OCI-LY1 (cell line): ENCODE data around the gene NSUN6.

ENCODE experiments used
- H2AFZ ChIP-seq: fragments of 200-600 bp; sonication (generic), shearing (Covaris generic); 2 replicates; pipeline ENCODE4 v1.6.0; 2014; ENCODE audit warnings: antibody characterized with exemption, mild to moderate bottlenecking, low read length
- H3F3A ChIP-seq: fragments of 200-600 bp; sonication (generic), shearing (Covaris generic); 2 replicates; pipeline ENCODE4 v1.6.0; 2014; ENCODE audit warnings: mild to moderate bottlenecking, antibody characterized with exemption, low read length, moderate library complexity; ENCODE audit not compliant: insufficient read depth
- H3K27ac ChIP-seq: fragments of 200-600 bp; sonication (generic); 2 replicates; pipeline ENCODE4 v1.5.1; 2014; ENCODE audit warnings: low read length, mixed run types, mild to moderate bottlenecking, low read depth; ENCODE audit not compliant: poor library complexity, severe bottlenecking
- H3K27me3 ChIP-seq: fragments of 200-600 bp; sonication (generic); 2 replicates; pipeline ENCODE4 v1.6.0; 2014; ENCODE audit warnings: antibody characterized with exemption, mild to moderate bottlenecking, low read length, moderate library complexity; ENCODE audit not compliant: insufficient read depth
- H3K36me3 ChIP-seq: fragments of 200-600 bp; sonication (generic); 2 replicates; pipeline ENCODE4 v1.6.1; 2014; ENCODE audit warnings: mild to moderate bottlenecking, antibody characterized with exemption, low read length, moderate library complexity, mixed read lengths; ENCODE audit not compliant: insufficient read depth
- H3K4me1 ChIP-seq: fragments of 200-600 bp; sonication (generic); 2 replicates; pipeline ENCODE4 v1.5.1; 2014; ENCODE audit warnings: mild to moderate bottlenecking, low read length, moderate library complexity; ENCODE audit not compliant: insufficient read depth, severe bottlenecking
- H3K4me2 ChIP-seq: fragments of 200-600 bp; sonication (generic), shearing (Covaris generic); 2 replicates; pipeline ENCODE4 v1.6.1; 2014; ENCODE audit warnings: low read length
- H3K4me3 ChIP-seq: fragments of 200-600 bp; sonication (generic); 2 replicates; pipeline ENCODE4 v1.5.1; 2014; ENCODE audit warnings: low read length, low read depth, mild to moderate bottlenecking, mixed read lengths; ENCODE audit not compliant: poor library complexity, severe bottlenecking
- H3K79me2 ChIP-seq: fragments of 200-600 bp; shearing (Covaris generic); 2 replicates; pipeline ENCODE4 v1.6.1; 2016; ENCODE audit warnings: mixed run types, low read length, mixed read lengths; ENCODE audit not compliant: insufficient read depth
- H3K9ac ChIP-seq: fragments of 200-600 bp; sonication (generic), shearing (Covaris generic); 2 replicates; pipeline ENCODE4 v1.6.1; 2014; ENCODE audit warnings: mild to moderate bottlenecking, low read length, mixed read lengths
- H3K9me2 ChIP-seq: fragments of 200-600 bp; sonication (generic), shearing (Covaris generic); 2 replicates; pipeline ENCODE4 v1.6.1; 2014; ENCODE audit warnings: low read depth, mild to moderate bottlenecking, low read length, mixed read lengths
- H3K9me3 ChIP-seq: fragments of 200-600 bp; shearing (Covaris generic); 2 replicates; pipeline ENCODE4 v1.6.1; 2014; ENCODE audit warnings: low read length, mixed read lengths
- H4K20me1 ChIP-seq: fragments of 200-600 bp; sonication (generic), shearing (Covaris generic); 2 replicates; pipeline ENCODE4 v1.6.0; 2016; ENCODE audit warnings: mild to moderate bottlenecking, low read length; ENCODE audit not compliant: insufficient read depth
- CTCF ChIP-seq: fragments of 200-600 bp; sonication (generic), shearing (Covaris generic); IDR thresholded peaks from 2 replicates; pipeline ENCODE4 v1.5.1; 2017; ENCODE audit warnings: mild to moderate bottlenecking, antibody characterized with exemption, low read length, moderate library complexity, mixed read lengths
- EZH2 ChIP-seq: fragments of 200-600 bp; sonication (generic), shearing (Covaris generic); IDR thresholded peaks from 2 replicates; pipeline ENCODE4 v1.8.0; 2017; ENCODE audit warnings: borderline replicate concordance, mixed run types, mild to moderate bottlenecking, antibody characterized with exemption, low read length, moderate library complexity, mixed read lengths

Gene NSUN6

GRCh38 chr10:18683427-18683826, 32.0 kb upstream of the NSUN6 start:
- Histone ChIP-seq H4K20me1 (no peaks in the 10 kb centered on the region), H3K27me3 (0 out of 2 replicates have a peak, but pooled peaks cover 5% of the 10 kb centered on the region)

GRCh38 chr10:18681971-18682411, 30.6 kb upstream of the NSUN6 start:
- Histone ChIP-seq H3K36me3 (no peaks in the 10 kb centered on the region; the same call in 1 of the 2 replicates), H3K4me3 (no peak overlapping the region), H3K9me3 (no peaks in the 10 kb centered on the region), H3K4me1 (no peaks in the 10 kb centered on the region), H3K4me2 (no peak overlapping the region), H3K9me2 (no peaks in the 10 kb centered on the region), H3F3A (no peaks in the 10 kb centered on the region), H3K79me2 (no peaks in the 10 kb centered on the region), H3K27me3 (0 out of 2 replicates have a peak, but pooled peaks cover 5% of the 10 kb centered on the region), H3K27ac (no peak overlapping the region), H4K20me1 (no peaks in the 10 kb centered on the region), H3K9ac (no peak overlapping the region), H2AFZ (no peak overlapping the region)
- TF ChIP-seq CTCF (no peak), EZH2 (no peak)

More at GRCh38 chr10:18683427-18683826, 32.0 kb upstream of the NSUN6 start:
- H3F3A ChIP-seq: no peaks in the 10 kb centered on the region
- no peaks in the 10 kb centered on the region for H3K36me3 ChIP-seq
- no peak overlapping the region for H3K9ac ChIP-seq
- no peaks in the 10 kb centered on the region for H3K9me3 ChIP-seq
- no peaks in the 10 kb centered on the region for H3K9me2 ChIP-seq
- H3K27ac ChIP-seq: no peak overlapping the region
- H3K79me2 ChIP-seq: no peaks in the 10 kb centered on the region
- H3K4me1 ChIP-seq: no peaks in the 10 kb centered on the region
- TF ChIP-seq CTCF (no peak), EZH2 (no peak)
- no peak overlapping the region for H2AFZ ChIP-seq
- H3K4me2 ChIP-seq: no peak overlapping the region
- no peak overlapping the region for H3K4me3 ChIP-seq

DNA sequence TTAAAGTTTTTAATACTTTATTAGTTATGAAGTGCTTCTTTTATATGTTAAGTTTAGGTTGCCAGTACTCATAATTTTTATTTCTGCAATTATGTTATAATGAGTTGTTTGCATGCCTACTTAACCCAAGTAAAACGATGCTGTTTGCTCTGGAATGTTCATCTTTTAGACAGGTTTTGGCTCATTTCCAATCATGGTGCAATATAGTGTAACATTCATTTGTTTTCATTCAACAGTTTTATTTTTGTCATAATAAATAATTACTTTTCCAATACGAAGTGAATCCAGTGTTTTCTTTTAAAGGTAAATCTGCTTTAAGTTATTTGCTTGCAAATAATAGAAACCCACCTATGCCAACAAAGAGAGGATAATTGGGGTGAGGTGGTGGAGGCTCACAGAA, 30.0 kb upstream of the NSUN6 start:
- no peak overlapping the region for H3K9ac ChIP-seq
- no peak overlapping the region for H3K27ac ChIP-seq

More for the DNA sequence above, 30.0 kb upstream of the NSUN6 start:
- no peaks in the 10 kb centered on the region for H4K20me1 ChIP-seq
- no peaks in the 10 kb centered on the region for H3K9me2 ChIP-seq
- TF ChIP-seq EZH2: no peak
- no peak for TF ChIP-seq CTCF
- peaks cover 5% of the 10 kb centered on the region; the same call in 1 of the 2 replicates for H3K36me3 ChIP-seq
- no peaks in the 10 kb centered on the region for H3K4me1 ChIP-seq
- H2AFZ ChIP-seq: no peak overlapping the region
- H3K4me2 ChIP-seq: no peak overlapping the region
- H3F3A ChIP-seq: no peaks in the 10 kb centered on the region
- no peak overlapping the region for H3K4me3 ChIP-seq
- no peaks in the 10 kb centered on the region for H3K79me2 ChIP-seq
- no peaks in the 10 kb centered on the region for H3K9me3 ChIP-seq
- 0 out of 2 replicates have a peak, but pooled peaks cover 5% of the 10 kb centered on the region for H3K27me3 ChIP-seq
